ENCODE measurements around the gene ZNF433. TPM values are rescaled to one million over a fixed set of nuclear protein-coding genes. Genes with fewer than 3 reads are reported as not detected.

ZNF433 gene
- 3.2 and 5.1 TPM in 2 replicates for total RNA-seq (ENCODE audit: low replicate concordance)

GRCh38 chr19:12035220-12036172, at the start of gene ZNF433:
TSS of gene ZNF433 (minus strand) at chr19:12035679. CDS start at chr19:12035539, 140 bp downstream.

GRCh38 chr19:12064590-12065538, 29.4 kb upstream of the ZNF433 start, which contains the start of gene ZNF844:
TSS of gene ZNF844 (plus strand) at chr19:12064731. CDS start at chr19:12064874, 143 bp downstream.

GRCh38 chr19:12052497-12053169, 17.2 kb upstream of the ZNF433 start, which contains the start of gene ZNF878:
TSS of gene ZNF878 (minus strand) at chr19:12052961. CDS start at chr19:12052801, 160 bp downstream.

GRCh38 chr19:11964858-11965645, 70.4 kb downstream of the ZNF433 start, which contains the start of gene ZNF763:
TSS of gene ZNF763 (plus strand) at chr19:11965040. CDS start at chr19:11965209, 169 bp downstream.

Other genes starting within 250 kb of the ZNF433 start
- gene ZNF491, start 237.2 kb downstream of the ZNF433 start, total RNA-seq (ENCODE audit: low replicate concordance) = 2.8 and 5.7 TPM in 2 replicates
- gene ZNF440, start 221.4 kb downstream of the ZNF433 start, total RNA-seq (ENCODE audit: low replicate concordance) = 7.4 and 9.2 TPM in 2 replicates
- gene ZNF439, start 187.0 kb downstream of the ZNF433 start, total RNA-seq (ENCODE audit: low replicate concordance) = 4.8 TPM in 2 replicates
- gene ZNF69, start 147.9 kb downstream of the ZNF433 start, total RNA-seq (ENCODE audit: low replicate concordance) = 1.8 and 10.1 TPM in 2 replicates
- 4.4 and 6.5 TPM in 2 replicates for gene ZNF700, start 110.6 kb downstream of the ZNF433 start, total RNA-seq (ENCODE audit: low replicate concordance)
- 1.2 and 2.3 TPM in 2 replicates for gene ZNF763, start 70.6 kb downstream of the ZNF433 start, total RNA-seq (ENCODE audit: low replicate concordance)
- gene ZNF878, start 17.3 kb upstream of the ZNF433 start, total RNA-seq (ENCODE audit: low replicate concordance) = 0.23 TPM in 2 replicates
- gene ZNF844, start 29.1 kb upstream of the ZNF433 start, total RNA-seq (ENCODE audit: low replicate concordance) = 6.3 and 6.8 TPM in 2 replicates
- 3.2 and 4.5 TPM in 2 replicates for gene ZNF20, start 104.7 kb upstream of the ZNF433 start, total RNA-seq (ENCODE audit: low replicate concordance)
- 6.1 and 13.7 TPM in 2 replicates for gene ZNF625, start 121.1 kb upstream of the ZNF433 start, total RNA-seq (ENCODE audit: low replicate concordance)
- 4.8 and 6.7 TPM in 2 replicates for gene ZNF136, start 127.4 kb upstream of the ZNF433 start, total RNA-seq (ENCODE audit: low replicate concordance)

All from smooth muscle cell of the coronary artery (primary cell).